GM19397 (cell line): ENCODE results near the gene SLCO2A1.

Source experiments
- ATAC-seq: cut with Tn5 transposase; IDR thresholded peaks from one replicate; pipeline ENCODE4 v1.9.1; 2021; ENCODE audit warnings: mild to moderate bottlenecking, moderate library complexity; ENCODE audit not compliant: unreplicated experiment

Gene SLCO2A1

DNA sequence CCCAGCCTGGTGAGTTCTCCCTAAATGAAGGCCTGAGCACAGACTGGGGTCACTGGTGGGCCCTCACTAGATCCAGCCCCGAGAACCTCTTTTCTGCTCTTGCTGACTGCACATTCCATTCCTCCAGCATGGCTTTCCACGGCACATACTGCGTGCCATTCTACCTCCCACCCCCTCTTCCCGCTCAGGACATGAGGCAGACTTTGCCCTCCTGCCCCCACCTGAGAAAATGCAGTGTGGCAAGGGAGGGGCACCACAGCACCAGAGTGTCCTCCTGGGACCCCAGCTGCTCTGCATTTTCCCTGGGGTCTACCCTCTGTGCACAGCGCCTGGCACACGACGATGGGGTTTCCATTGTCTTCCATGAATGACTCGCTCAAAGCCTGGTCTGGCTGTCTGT lies 6.1 kb upstream of the SLCO2A1 start:
- no peak for ATAC-seq

- no peak for ATAC-seq
These were observed 4.5 kb upstream of the SLCO2A1 start for GRCh38 chr3:134034005-134034785.

- no peak for ATAC-seq
These were observed 3.7 kb upstream of the SLCO2A1 start for GRCh38 chr3:134033315-134033996.

GRCh38 chr3:134031348-134031915 lies 1.7 kb upstream of the SLCO2A1 start:
- ATAC-seq = no peak

DNA sequence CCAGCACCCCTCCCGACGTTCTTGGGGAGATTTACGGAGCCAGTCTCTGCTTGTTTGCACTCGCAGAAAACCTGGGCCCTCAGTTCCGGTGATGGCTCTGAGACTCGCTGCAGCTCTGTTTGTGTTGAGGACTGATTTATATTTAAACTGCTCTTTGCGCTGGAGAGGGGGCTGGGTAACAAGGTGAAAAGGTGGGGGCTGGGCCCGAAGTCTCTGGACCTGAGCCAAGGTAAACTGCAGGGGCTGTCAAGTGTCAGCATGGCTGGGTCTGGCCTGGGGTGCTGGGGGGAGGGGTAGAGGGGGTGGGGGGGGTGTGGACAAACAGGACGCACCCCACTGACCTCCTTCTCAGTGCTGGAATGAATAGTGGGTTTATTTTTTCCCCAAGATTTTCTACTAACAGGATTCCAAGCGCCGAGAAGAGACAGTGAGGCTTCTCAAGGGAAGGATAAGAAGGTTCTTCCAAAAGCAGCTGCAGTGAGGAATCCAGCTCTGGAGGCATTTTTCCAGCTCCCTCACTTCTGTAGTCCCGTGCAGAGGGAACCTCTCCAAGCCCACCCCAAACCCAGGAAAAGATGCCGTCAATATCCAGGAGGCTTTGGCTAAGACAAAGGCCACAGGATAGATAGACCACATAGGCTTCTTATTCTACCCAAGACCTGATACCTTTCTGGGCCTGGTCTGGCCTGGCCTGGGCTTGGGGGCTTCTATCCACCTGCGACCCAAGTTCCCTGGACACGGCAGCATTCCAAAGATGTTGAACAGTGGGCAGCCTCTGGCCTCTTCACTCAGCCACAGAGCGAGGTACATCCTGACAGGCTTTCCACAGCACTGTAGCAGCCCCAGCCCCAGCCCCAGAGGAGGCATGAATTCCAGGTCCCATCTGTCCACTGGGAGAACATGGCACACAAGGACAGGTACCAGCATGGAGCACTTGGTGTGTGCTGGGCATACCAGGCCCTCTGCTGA lies 938 bp upstream of the SLCO2A1 start:
- ATAC-seq = no peak

GRCh38 chr3:134029256-134029733 lies 430 bp downstream of the SLCO2A1 start:
- ATAC-seq = no peak

- no peak for ATAC-seq
These were observed 1.1 kb downstream of the SLCO2A1 start for GRCh38 chr3:134028486-134029255.

GRCh38 chr3:134027631-134028030 lies 2.1 kb downstream of the SLCO2A1 start:
- ATAC-seq = no peak

GRCh38 chr3:134020135-134020680 lies 9.5 kb downstream of the SLCO2A1 start:
- ATAC-seq = no peak

DNA sequence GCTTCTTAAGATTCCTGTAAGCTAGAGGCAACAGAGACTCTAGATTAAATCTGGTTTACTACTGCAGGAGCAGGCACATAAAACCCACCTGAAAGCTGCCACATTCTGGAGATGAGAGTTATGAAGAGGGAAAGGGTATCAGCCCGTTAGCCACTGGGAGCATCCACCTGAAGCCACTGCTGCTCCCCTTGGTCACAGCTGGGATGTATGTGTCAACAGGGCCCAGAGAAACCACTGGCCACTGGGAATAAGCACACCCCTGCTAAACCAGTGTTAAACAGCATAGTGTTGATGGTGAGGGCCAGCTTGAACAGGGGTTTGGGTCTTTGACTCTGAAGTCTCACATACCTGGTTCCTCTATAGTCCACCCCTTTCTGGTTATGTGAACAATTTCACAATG lies 10.9 kb downstream of the SLCO2A1 start:
- ATAC-seq = no peak

- no peak for ATAC-seq
These were observed 11.3 kb downstream of the SLCO2A1 start for GRCh38 chr3:134018406-134018805.

GRCh38 chr3:134017490-134017889 lies 12.2 kb downstream of the SLCO2A1 start:
- ATAC-seq = no peak

- no peak for ATAC-seq
These were observed 15.5 kb downstream of the SLCO2A1 start for GRCh38 chr3:134014270-134014669.

DNA sequence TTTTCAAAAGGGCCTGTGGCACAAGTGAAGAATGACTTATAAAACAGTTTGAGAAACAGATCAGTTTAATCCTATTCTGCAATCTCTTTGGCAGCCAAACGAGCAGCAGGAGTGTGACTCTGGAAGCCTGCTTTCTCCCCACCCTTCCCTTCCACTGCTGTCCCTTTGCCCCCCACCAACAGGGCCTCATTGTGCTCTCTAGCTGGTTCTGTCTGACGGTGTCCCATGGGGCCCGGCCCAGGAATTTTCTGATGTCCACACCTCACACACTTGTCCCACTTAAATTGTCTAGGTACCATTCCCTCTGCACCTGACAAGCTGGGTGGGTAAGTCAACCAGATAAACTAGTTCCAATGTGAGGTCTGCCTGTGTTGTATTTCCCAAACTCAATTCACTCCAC lies 16.4 kb downstream of the SLCO2A1 start:
- ATAC-seq = no peak

DNA sequence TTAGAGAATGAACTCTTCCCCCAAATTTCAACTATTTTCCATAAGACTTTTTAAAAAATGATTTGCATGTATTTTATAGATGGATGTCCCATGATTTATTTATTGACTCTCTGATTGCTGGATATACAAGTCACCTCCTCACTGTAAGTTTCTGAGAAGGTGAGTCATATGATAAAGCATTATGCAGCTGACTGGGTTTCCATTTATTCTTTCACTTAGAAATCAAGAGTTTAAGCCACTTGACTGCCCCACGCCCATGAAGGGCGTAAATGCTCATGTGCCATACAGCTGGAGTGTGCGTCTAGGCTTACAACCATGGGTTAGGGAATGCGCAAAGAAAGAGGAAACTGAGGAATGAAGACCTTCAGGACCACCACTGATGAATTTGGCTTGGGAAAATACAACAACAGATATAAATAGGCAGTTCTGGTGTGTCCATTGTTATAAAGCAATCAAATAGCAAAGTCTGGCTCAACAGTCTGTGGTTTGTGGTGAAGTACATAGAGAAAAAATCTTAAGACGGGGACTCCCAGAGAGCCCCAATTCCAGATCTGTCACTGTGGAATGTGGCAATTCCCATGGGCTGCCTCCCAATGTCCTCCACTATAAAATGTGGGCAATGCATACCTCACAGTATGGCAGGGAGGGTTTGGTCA lies 20.3 kb downstream of the SLCO2A1 start:
- no peak for ATAC-seq

DNA sequence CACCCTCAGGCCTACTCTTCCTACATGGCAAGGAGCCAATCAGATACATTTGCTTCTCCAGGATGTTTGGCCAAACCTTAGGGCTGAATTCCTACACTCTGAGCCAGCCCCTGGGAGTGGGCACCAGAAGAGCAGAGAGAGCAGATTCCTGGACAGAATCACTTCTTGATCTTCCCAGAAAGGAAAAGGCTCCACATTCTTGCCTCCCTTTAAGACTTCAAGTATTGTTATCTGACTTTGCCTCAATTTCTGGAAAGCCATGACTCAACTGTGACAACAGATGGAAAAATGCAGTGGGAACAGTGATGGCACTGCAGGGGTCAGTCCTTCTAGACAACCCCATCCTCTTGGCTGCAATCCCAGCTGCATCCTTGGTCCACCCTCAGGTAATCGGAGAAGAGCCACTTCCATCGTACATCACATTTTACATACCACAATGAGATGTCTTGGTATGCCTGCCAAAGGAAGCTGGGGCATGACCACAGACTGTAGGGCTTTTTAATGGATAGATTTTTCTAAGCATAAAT lies 21.0 kb downstream of the SLCO2A1 start:
- ATAC-seq = no peak

GRCh38 chr3:134007819-134008218 lies 21.9 kb downstream of the SLCO2A1 start:
- ATAC-seq = no peak

- no peak for ATAC-seq
These were observed 24.9 kb downstream of the SLCO2A1 start for GRCh38 chr3:134004841-134005240.

DNA sequence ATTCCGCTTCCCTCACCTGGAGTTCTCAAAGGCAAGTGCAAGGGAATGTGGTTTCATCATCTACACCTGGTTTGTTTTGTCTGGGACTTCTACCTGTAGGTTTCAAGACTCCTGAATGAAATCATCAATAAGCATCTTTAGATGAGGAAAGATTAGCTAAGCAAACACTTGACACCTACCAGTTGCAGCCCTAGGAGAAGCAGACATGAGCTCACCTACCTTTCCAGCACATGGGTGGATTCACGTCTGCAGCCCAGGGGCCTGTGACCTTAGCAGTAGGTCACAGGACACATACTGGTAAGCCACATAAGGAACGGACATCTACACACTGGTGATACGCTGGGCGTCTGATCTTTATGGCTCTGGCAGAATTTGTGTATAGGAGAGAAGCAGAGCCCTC lies 26.7 kb downstream of the SLCO2A1 start:
- no peak for ATAC-seq
